K562 (cell line): Measurements from ENCODE around the gene M6PR. TPM values are rescaled to one million over a fixed set of nuclear protein-coding genes. Genes with fewer than 3 reads are reported as not detected.
A peak's percentile ranks its signal among the peaks of the same experiment; 100 is the strongest.

Source experiments
- ATAC-seq: fragments of 200-7000 bp; cut with Tn5 transposase; 3 replicates; pipeline ENCODE4 v1.9.1; 2020; ENCODE audit warnings: moderate library complexity
- BruUV-seq: library from RNA; stranded (reverse); fragments of 400-500 nt; replicated peaks from 2 replicates; lab custom pipeline; 2021; lab: Mats Ljungman, UMichigan
- CTCF ChIA-PET: fragments of 300-600 bp; formaldehyde crosslinking; extraction: SDS; loops from one replicate; lab custom pipeline; 2021; ENCODE audit warnings: low intra/inter-chr PET ratio; lab: Yijun Ruan, JAX
- POLR2A ChIA-PET: fragments of 300-600, 350-650 bp; sonication (Branson Sonifier 250); formaldehyde crosslinking; extraction: SDS; loops from one replicate; lab custom pipeline; 2021; ENCODE audit warnings: antibody characterized with exemption, inconsistent platforms; lab: Yijun Ruan, JAX
- DNase-seq, 4 experiments: peaks; one replicate each; pipeline versions ENCODE4 v3.0.0 to v3.0.0-alpha.2; 2011 to 2018; ENCODE audit warnings: low spot score in 3 of 4, mixed read lengths in 3 of 4; ENCODE audit errors: extremely low read depth in 1 of 4
- FAIRE-seq: peaks from 2 replicates; lab custom pipeline; 2011; peaks lifted over from hg19 to GRCh38; lab: Jason Lieb, UNC
- H2AFZ ChIP-seq: 2 replicates; pipeline ENCODE4 v1.6.0; 2011; ENCODE audit warnings: low read depth, low read length, control low read depth, inconsistent platforms
- H3K27ac ChIP-seq: fragments of 200-600 bp; 3 replicates; pipeline ENCODE4 v1.8.0; 2011; ENCODE audit warnings: low read depth, mild to moderate bottlenecking, control low read depth, inconsistent platforms, low read length, moderate library complexity, mixed read lengths; ENCODE audit errors: extremely low read depth
- H3K27me3 ChIP-seq, 2 experiments: fragments of 300-600 bp in 1 of 2; 2 replicates in 1 of 2; 3 replicates in 1 of 2; pipeline versions ENCODE4 v1.6.0 to v1.8.0; 2011; ENCODE audit warnings: inconsistent platforms in 2 of 2, low read length in 2 of 2, mild to moderate bottlenecking in 1 of 2, mixed read lengths in 1 of 2, moderate library complexity in 1 of 2; ENCODE audit not compliant: control insufficient read depth in 2 of 2, insufficient read depth in 2 of 2
- H3K36me3 ChIP-seq: fragments of 300-600 bp; 3 replicates; pipeline ENCODE4 v1.8.0; 2011; ENCODE audit warnings: mild to moderate bottlenecking, low read length, inconsistent platforms; ENCODE audit not compliant: control insufficient read depth, insufficient read depth
- H3K4me1 ChIP-seq, 2 experiments: fragments of 200-600 bp in 1 of 2; replicated peaks in 1 of 2; 2 replicates in 1 of 2; 3 replicates in 1 of 2; pipeline versions ENCODE4 v1.5.1 to v1.8.0; 2011; ENCODE audit warnings: inconsistent platforms in 2 of 2, low read length in 2 of 2, mild to moderate bottlenecking in 1 of 2, mixed read lengths in 1 of 2, moderate library complexity in 1 of 2; ENCODE audit not compliant: control insufficient read depth in 2 of 2, insufficient read depth in 2 of 2
- H3K4me2 ChIP-seq: 2 replicates; pipeline ENCODE4 v1.6.1; 2011; ENCODE audit warnings: low read length, control low read depth, inconsistent platforms, mixed read lengths; ENCODE audit not compliant: insufficient read depth
- H3K4me3 ChIP-seq: fragments of 200-600 bp; sonication (generic), shearing (Covaris generic); 2 replicates; pipeline ENCODE4 v1.5.1; 2016; ENCODE audit warnings: control low read depth, inconsistent platforms
- H3K79me2 ChIP-seq: fragments of 200-600 bp; 3 replicates; pipeline ENCODE4 v1.8.0; 2011; ENCODE audit warnings: low read length, inconsistent platforms; ENCODE audit not compliant: control insufficient read depth, insufficient read depth
- H3K9ac ChIP-seq, 2 experiments: 2 replicates each; pipeline versions ENCODE4 v1.6.0 to v1.6.1; 2011; ENCODE audit warnings: low read depth in 2 of 2, low read length in 2 of 2, control low read depth in 1 of 2, inconsistent platforms in 1 of 2, mild to moderate bottlenecking in 1 of 2, mixed read lengths in 1 of 2; ENCODE audit not compliant: insufficient read depth in 1 of 2
- H3K9me1 ChIP-seq: one replicate; pipeline ENCODE4 v1.6.0; 2011; ENCODE audit warnings: inconsistent platforms, mild to moderate bottlenecking, low read length, moderate library complexity; ENCODE audit not compliant: control insufficient read depth, insufficient read depth
- H3K9me3 ChIP-seq: replicated peaks from 2 replicates; pipeline ENCODE4 v1.5.1; 2011; ENCODE audit warnings: low read depth, low read length, inconsistent platforms; ENCODE audit not compliant: control insufficient read depth, insufficient read depth
- H4K20me1 ChIP-seq: replicated peaks from 2 replicates; pipeline ENCODE4 v1.6.1; 2011; ENCODE audit warnings: low read length, inconsistent platforms, mixed read lengths; ENCODE audit not compliant: control insufficient read depth, insufficient read depth
- CBFA2T3 ChIP-seq: fragments of 450-650 bp; IDR thresholded peaks from 2 replicates; pipeline ENCODE4 v1.6.1; 2017
- CBX3 ChIP-seq, 2 experiments: IDR thresholded peaks; 1 replicate in 1 of 2; 2 replicates in 1 of 2; pipeline ENCODE4 v1.6.1; 2012; ENCODE audit warnings: inconsistent platforms in 2 of 2, low read length in 2 of 2, borderline replicate concordance in 1 of 2, control low read depth in 1 of 2
- DACH1 ChIP-seq: fragments of 450-650 bp; IDR thresholded peaks from 2 replicates; pipeline ENCODE4 v1.6.1; 2018; ENCODE audit not compliant: partially characterized antibody
- FOXJ3 ChIP-seq: sonication (generic); formaldehyde crosslinking; IDR thresholded peaks from 2 replicates; pipeline ENCODE4 v1.4.0; 2020; ENCODE audit warnings: mild to moderate bottlenecking, missing genetic modification reagents
- HDAC1 ChIP-seq, 2 experiments: fragments of 450-650 bp; IDR thresholded peaks; 2 replicates each; pipeline ENCODE4 v1.6.1; 2016 to 2017; ENCODE audit warnings: inconsistent platforms in 1 of 2, mild to moderate bottlenecking in 1 of 2, moderate library complexity in 1 of 2
- KHSRP ChIP-seq: fragments of 450-650 bp; IDR thresholded peaks from 2 replicates; pipeline ENCODE4 v1.6.1; 2017
- LCOR ChIP-seq: sonication (generic); formaldehyde crosslinking; IDR thresholded peaks from 2 replicates; pipeline ENCODE4 v1.8.0; 2022; ENCODE audit warnings: mild to moderate bottlenecking, missing genetic modification reagents
- NRF1 ChIP-seq, 2 experiments: fragments of 450-650 bp; IDR thresholded peaks in 1 of 2; conservative IDR thresholded peaks in 1 of 2; 2 replicates each; pipeline ENCODE4 v1.6.1; 2014; ENCODE audit warnings: mild to moderate bottlenecking in 2 of 2
- SMAD4 ChIP-seq: fragments of 250-450 bp; sonication (Bioruptor Pico); conservative IDR thresholded peaks from 2 replicates; pipeline ENCODE4 v1.8.0; 2021; ENCODE audit warnings: inconsistent platforms, mild to moderate bottlenecking, moderate library complexity
- U2AF1 ChIP-seq: fragments of 200-400 bp; formaldehyde crosslinking; optimal IDR thresholded peaks from 2 replicates; pipeline ENCODE3; 2017; ENCODE audit warnings: mild to moderate bottlenecking, low read depth, low read length, moderate library complexity
- WGBS: fragments of 100-300 bp; shearing (Covaris generic); methylation state at CpG from one replicate; pipeline ENCODE4 v1.1.6; 2016; ENCODE audit warnings: low coverage, mixed read lengths; ENCODE audit not compliant: insufficient coverage; ENCODE audit errors: missing lambda C conversion rate; 5-methylcytosine and 5-hydroxymethylcytosine counted together
- in situ Hi-C: fragments of 300-500 bp; cut with MboI; formaldehyde crosslinking; loops from 4 replicates; pipeline ENCODE4 v1.15.0; 2018; ENCODE audit warnings: inconsistent platforms, mixed read lengths
- intact Hi-C: fragments of 100-400 bp; cut with micrococcal nuclease; formaldehyde crosslinking; loops from 2 replicates; pipeline ENCODE4 v1.14.2; 2022
- polyA plus RNA-seq, 8 experiments: library from polyadenylated mRNA; depleted of rRNA in 4 of 8; stranded (reverse) in 5 of 8; unstranded in 3 of 8; fragments of >200 nt; fragmentation: Nextera tagmentation in 2 of 8; fragmentation: Illumina TruSeq in 1 of 8; extraction: Ambion mirVana in 2 of 8; extraction: Trizol in 1 of 8; gene quantifications; 2 replicates each; pipeline versions ENCODE4 v1.2.1 to v1.2.3, GENCODE V29; 2011 to 2014; ENCODE audit warnings: inconsistent platforms in 1 of 8, missing spikeins in 1 of 8
- total RNA-seq, 7 experiments: library from RNA; depleted of rRNA in 6 of 7; stranded (reverse); fragments of >200 nt in 6 of 7; fragmentation: Illumina TruSeq in 2 of 7; extraction: Trizol in 2 of 7; gene quantifications; 2 replicates each; pipeline versions ENCODE4 v1.2.1 to v1.2.3, GENCODE V29; 2011 to 2021; ENCODE audit warnings: low replicate concordance in 1 of 7
- TF ChIP-seq, protein P1 (sequence below), 3 experiments: IDR thresholded peaks in 2 of 3; conservative IDR thresholded peaks in 1 of 3; 2 replicates each; pipeline ENCODE4 v1.5.1; 2011 to 2012; ENCODE audit warnings: low read length in 3 of 3, mild to moderate bottlenecking in 3 of 3, control low read depth in 2 of 3, improper control_type of control experiment in 1 of 3, inconsistent platforms in 1 of 3, low read depth in 1 of 3, mixed read lengths in 1 of 3, moderate library complexity in 1 of 3; ENCODE audit not compliant: insufficient read depth in 2 of 3
- TF ChIP-seq, protein P2 (sequence below): sonication (generic); formaldehyde crosslinking; IDR thresholded peaks from 2 replicates; pipeline ENCODE4 v1.5.0; 2020; ENCODE audit warnings: missing genetic modification reagents

The M6PR gene
- total and polyA plus RNA-seq, 9 of the 15 experiments (the other 6 are each of a cell fraction or from before 2014, with no cell fraction given) = 78.6 to 159 (median 112) TPM

DNA sequence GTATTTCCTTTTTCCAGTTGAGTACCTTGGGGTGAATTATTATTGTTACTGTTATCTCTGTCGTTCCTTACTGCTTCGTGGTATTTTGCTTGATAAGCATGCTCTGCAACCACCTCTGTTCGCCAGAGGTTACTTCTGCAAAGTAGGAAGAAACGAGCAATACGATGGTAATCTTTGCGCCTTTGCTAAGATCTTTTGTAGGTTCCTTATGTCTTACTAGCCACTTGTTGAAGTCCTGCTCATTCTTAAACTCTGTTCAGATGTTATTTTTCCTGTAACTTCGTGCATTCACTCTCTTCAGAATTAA lies 729 bp upstream of the M6PR start:
- POLR2A ChIA-PET = interaction anchor here (0.6 to 2.6 kb wide), 5 partner anchors 10 to 213 kb away, joined by 3 to 10 read pairs (median 4); no protein-coding TSS in a partner anchor
- Histone ChIP-seq H3K4me1 (peaks cover 0 to 8% of the 10 kb centered on the region in 2 experiments; a peak in 2 of 5 replicates), H3K9me3 (no peaks in the 10 kb centered on the region), H2AFZ (peak overlapping the region; percentile 97), H3K9me1 (no peaks in the 10 kb centered on the region), H3K4me3 (peak overlapping the region; percentile 96), H3K9ac (peak overlapping the region; percentile 95 to 96; a peak in 3 of 4 replicates), H3K79me2 (peaks cover 62% of the 10 kb centered on the region), H3K36me3 (peaks cover 18% of the 10 kb centered on the region), H3K27me3 (no peaks in the 10 kb centered on the region), H3K27ac (peak overlapping the region; percentile 96), H3K4me2 (peak overlapping the region; percentile 98), H4K20me1 (peaks cover 8% of the 10 kb centered on the region; the same call in 1 of the 2 replicates)
- ATAC-seq (peak; percentile 18), DNase-seq (no peak), FAIRE-seq (no peak)
- in situ Hi-C loops = no loop called here
- BruUV-seq = TSS peak; percentile 76
- WGBS = 2% methylated on average over 7 of the region's 7 CpGs
- CTCF ChIA-PET = interaction anchor here (2.1 to 2.2 kb wide), 2 partner anchors 89 to 99 kb away, joined by 12 to 14 read pairs; no protein-coding TSS in a partner anchor
- intact Hi-C loops = loop anchor here (1.0 kb wide), 1 partner anchor 89 kb away; no protein-coding TSS in a partner anchor
- TF ChIP-seq U2AF1 = no peak
- peak in 1 of 2 experiments; percentile 60; a peak in 1 of 4 replicates for TF ChIP-seq HDAC1 (IDR thresholded peaks at IDR 0.05)
- TF ChIP-seq KHSRP = no peak
- TF ChIP-seq LCOR = 0 out of 2 replicates have a peak, but pooled peaks have one; percentile 60
- TF ChIP-seq DACH1 = no peak
- TF ChIP-seq CBX3 (IDR thresholded peaks at IDR 0.05; ENCODE audit: borderline replicate concordance in 1 of 2, low read length in 2 of 2) = peak in 1 of 2 experiments; percentile 2; a peak in 1 of 3 replicates
- TF ChIP-seq, protein P1, sequence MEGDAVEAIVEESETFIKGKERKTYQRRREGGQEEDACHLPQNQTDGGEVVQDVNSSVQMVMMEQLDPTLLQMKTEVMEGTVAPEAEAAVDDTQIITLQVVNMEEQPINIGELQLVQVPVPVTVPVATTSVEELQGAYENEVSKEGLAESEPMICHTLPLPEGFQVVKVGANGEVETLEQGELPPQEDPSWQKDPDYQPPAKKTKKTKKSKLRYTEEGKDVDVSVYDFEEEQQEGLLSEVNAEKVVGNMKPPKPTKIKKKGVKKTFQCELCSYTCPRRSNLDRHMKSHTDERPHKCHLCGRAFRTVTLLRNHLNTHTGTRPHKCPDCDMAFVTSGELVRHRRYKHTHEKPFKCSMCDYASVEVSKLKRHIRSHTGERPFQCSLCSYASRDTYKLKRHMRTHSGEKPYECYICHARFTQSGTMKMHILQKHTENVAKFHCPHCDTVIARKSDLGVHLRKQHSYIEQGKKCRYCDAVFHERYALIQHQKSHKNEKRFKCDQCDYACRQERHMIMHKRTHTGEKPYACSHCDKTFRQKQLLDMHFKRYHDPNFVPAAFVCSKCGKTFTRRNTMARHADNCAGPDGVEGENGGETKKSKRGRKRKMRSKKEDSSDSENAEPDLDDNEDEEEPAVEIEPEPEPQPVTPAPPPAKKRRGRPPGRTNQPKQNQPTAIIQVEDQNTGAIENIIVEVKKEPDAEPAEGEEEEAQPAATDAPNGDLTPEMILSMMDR (IDR thresholded peaks at IDR 0.05 in 2 of 3, conservative IDR thresholded peaks at IDR 0.05 in 1 of 3; ENCODE audit: insufficient read depth in 2 of 3, low read depth in 1 of 3, low read length in 3 of 3) = no peak
- TF ChIP-seq, protein P2, sequence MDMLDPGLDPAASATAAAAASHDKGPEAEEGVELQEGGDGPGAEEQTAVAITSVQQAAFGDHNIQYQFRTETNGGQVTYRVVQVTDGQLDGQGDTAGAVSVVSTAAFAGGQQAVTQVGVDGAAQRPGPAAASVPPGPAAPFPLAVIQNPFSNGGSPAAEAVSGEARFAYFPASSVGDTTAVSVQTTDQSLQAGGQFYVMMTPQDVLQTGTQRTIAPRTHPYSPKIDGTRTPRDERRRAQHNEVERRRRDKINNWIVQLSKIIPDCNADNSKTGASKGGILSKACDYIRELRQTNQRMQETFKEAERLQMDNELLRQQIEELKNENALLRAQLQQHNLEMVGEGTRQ (CRISPR knock-in tag) = no peak
- TF ChIP-seq NRF1 (conservative IDR thresholded peaks at IDR 0.05 in 1 of 2, IDR thresholded peaks at IDR 0.05 in 1 of 2) = no peak
- TF ChIP-seq SMAD4 = no peak
- TF ChIP-seq FOXJ3 (CRISPR knock-in tag) = no peak
- TF ChIP-seq CBFA2T3 = 0 out of 2 replicates have a peak, but pooled peaks have one; percentile 12
